HG03469 (cell line): Measurements from ENCODE around the gene KSR1.

Experiments
- ATAC-seq: cut with Tn5 transposase; IDR thresholded peaks from one replicate; pipeline ENCODE4 v1.9.1; 2021; ENCODE audit warnings: mild to moderate bottlenecking, moderate library complexity, moderate number of reproducible peaks; ENCODE audit not compliant: unreplicated experiment

The KSR1 gene

DNA sequence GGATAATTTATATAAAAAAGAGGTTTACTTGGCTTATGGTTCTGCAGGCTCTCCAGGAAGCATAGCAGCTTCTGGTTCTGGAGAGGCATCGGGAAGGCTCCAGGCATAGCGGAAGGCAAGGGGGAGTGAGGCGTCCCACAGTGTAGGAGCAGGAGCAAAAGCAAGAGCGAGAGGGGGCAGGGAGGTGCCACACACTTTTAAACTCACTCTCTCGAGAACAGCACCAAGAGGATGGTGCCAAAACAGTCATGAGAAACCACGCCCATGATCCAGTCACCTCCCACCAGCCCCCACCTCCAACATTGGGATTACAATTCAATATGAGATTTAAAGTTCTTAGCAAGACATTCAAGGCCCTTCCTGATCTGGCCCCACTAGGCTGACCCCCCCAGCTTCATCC lies 124.8 kb downstream of the KSR1 start:
- ATAC-seq, result no peak

GRCh38 chr17:27582696-27583095 lies 126.4 kb downstream of the KSR1 start:
- no peak for ATAC-seq

- no peak for ATAC-seq
Observed at GRCh38 chr17:27585153-27585681, 129.0 kb downstream of the KSR1 start.

DNA sequence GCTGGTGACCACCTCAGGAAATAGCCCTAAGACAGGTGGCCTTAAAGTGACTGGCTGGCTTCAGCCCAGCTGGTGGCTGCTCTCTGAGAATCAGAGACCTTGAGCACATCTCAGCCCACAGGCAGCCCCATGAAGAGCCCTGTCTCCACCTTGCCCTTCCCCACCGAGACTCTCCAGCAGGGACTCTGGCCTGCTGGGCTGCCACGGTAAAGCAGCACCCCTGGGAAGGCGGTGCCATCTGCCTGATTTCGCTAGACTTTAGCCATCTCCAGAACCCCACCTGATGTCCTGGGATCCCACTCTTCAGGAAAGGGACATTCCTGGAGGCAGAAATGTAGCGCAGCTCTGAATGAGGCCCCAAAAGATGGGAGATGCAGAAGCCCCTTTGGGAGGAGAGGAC lies 129.5 kb downstream of the KSR1 start:
- no peak for ATAC-seq

DNA sequence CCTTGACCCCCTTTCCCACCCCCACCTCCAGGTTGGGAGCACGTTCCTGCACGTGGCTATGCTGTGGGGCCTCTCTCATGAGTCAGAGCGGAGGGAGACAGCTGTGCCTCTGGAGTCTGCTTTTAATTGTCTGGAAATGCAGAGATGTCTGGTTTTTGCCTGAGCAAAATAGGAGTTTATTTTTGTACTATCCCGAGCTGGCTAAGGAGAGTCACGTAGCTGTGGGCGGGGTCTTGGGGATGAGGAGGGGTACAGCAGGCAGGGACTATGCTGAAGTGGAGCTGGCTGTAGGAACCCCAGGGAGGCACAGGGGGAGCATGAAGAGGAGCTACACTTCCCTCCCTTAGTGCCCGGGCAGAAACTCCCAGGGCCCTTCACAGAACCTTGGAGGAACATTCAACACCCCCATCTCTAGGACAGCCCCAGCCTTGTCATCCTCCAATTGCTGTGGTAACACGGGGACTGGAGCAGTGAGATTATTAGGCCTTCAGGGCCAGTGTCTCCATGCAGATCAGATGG lies 130.0 kb downstream of the KSR1 start:
- ATAC-seq, result no peak

DNA sequence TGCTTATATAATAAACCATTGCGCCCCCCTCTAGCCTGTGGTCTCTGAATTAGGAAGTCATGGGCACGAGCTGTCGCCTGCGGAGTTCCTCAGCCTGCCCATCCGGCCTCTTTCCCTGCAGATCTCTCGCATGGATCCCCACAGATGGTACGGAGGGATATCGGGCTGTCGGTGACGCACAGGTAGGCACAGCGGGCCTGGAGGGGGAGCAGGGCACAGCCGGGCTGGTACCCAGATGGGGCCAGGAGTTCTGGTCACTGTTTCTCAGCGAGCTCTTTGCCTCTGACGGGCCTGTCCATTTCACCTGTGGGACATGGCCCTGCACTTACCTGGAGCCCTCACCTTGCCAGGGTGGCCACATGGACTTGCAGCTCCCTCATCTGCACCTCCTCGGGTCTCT lies 132.1 kb downstream of the KSR1 start:
- ATAC-seq, result no peak

- ATAC-seq, result no peak
Observed at GRCh38 chr17:27590864-27591263, 134.6 kb downstream of the KSR1 start.

GRCh38 chr17:27591986-27592385 lies 135.7 kb downstream of the KSR1 start:
- no peak for ATAC-seq

GRCh38 chr17:27593232-27593856 lies 137.1 kb downstream of the KSR1 start:
- no peak for ATAC-seq

GRCh38 chr17:27593857-27594255 lies 137.6 kb downstream of the KSR1 start:
- ATAC-seq, result no peak

- ATAC-seq, result no peak
Observed at GRCh38 chr17:27595208-27595607, 139.0 kb downstream of the KSR1 start.

DNA sequence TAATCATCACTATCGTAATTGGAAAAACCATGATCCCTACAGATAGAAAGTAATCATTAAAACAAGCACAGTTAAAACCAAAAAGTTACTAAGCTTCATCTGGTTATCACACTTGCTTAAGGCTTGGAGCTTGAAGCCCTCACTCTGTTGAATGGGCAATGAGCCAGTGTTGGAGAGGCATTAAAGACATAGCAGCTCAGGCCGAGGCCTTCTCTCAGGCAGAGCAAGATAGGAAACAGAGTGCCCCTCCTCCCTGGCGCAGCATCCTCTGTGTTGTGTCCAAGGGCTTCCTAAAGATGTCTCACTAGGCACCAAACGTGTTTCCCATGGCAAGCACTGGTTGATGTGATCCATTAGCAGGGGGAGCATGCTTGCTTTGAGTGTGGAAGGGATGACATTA lies 139.8 kb downstream of the KSR1 start:
- no peak for ATAC-seq

DNA sequence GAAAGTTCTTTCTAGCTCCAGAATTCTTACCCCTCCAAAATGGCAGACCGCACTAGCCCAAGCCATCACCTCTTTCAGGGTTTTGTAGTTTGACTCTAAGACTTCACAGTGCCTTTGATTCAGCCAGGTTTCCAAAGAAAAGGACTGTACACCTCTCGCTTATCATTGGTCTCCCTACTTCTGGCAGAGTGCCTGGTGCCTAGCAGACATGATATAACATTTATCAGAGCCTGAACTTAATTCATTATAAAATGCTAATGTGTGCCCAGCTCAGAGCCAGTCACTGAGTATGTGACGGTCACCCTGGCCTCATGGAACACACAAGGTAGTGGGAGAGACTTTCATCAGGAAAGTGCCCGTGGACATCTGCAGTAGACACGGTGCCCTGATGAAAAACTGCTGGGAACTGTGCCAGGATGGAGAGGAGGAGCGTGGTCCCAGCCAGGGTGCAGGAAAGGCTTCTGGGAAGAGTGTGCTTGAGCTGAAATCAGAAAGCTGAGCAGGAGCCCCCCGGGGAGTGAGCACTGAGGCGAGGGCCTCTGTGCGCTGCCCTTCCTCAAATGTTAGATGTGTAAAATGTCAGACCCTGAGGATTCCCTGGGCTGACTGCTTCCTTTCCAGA lies 140.4 kb downstream of the KSR1 start:
- ATAC-seq, result no peak

DNA sequence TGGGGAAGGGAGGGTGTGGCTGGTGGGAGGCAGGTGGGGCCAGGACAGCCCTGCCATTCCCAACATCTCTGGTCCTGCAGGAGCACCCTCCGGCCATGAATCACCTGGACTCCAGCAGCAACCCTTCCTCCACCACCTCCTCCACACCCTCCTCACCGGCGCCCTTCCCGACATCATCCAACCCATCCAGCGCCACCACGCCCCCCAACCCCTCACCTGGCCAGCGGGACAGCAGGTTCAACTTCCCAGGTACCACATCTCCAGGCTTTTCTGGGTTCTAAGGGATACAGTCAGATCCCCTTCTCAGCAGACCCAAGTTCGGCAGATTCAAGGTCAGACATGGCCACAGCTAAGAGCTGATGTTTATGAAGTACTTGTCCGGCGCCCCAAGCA lies 140.9 kb downstream of the KSR1 start:
- no peak for ATAC-seq

- ATAC-seq, result no peak
Observed at GRCh38 chr17:27597783-27598320, 141.6 kb downstream of the KSR1 start.

GRCh38 chr17:27598337-27599050 lies 142.2 kb downstream of the KSR1 start:
- no peak for ATAC-seq

DNA sequence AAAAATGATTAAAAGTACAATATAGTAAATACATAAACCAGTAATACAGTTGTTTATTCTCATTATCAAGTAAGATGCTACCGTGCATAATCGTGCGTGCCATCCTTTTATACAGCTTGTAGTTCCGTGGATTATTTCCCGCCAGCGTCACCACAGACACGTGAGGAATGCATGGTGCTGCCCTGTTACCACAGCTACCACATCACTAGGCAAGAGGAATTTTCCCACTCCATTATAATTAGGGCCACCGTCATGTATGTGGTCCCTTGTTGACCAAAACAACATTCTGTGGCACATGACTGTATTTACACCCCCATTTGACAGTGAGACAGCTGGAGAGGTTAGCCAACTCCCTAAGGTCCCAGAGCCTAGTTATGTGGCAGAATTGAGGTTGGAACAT lies 144.2 kb downstream of the KSR1 start:
- ATAC-seq, result no peak

DNA sequence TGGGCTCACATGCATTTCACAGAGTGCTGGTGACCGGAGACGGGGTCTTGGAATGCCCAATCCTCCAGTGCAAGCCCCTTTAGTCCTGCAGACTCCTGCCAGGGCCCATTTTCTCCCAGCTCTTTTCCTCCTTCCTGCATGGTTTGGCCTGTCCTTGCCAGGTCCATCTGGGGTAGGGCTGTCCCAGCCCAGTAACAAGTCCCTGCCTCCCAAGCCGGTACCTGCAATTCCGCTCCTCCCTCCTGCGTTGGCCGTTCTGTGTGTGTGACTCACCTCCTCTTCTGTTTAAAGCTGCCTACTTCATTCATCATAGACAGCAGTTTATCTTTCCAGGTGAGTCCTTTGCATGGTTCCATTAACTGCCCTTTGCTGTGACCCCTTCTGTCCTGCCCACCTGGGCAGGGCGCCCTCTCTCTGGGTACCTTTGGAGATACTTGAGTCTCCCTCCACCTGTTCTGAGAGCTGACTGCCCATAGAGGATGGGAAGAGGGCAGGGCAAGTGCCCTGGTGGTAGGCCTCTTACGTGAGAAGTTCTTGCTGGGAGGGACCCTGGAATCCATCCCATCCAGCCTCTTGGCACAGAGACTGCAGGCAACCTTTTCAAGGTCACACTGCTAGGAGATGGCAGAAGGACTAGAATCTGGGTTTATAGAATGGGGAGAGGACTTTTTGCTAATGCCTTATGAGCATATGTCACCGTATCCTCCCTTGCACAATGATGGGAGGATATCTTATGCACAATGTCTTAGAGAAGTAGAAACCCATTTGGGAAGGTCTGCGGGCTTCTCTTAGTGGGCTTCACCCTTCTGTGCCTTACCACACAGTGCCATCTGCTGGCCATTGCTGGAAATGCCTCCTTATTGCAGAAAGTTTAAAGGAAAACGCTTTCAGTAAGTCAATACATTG lies 145.1 kb downstream of the KSR1 start:
- ATAC-seq, result no peak

GRCh38 chr17:27601975-27602302 lies 145.7 kb downstream of the KSR1 start:
- ATAC-seq, result no peak

DNA sequence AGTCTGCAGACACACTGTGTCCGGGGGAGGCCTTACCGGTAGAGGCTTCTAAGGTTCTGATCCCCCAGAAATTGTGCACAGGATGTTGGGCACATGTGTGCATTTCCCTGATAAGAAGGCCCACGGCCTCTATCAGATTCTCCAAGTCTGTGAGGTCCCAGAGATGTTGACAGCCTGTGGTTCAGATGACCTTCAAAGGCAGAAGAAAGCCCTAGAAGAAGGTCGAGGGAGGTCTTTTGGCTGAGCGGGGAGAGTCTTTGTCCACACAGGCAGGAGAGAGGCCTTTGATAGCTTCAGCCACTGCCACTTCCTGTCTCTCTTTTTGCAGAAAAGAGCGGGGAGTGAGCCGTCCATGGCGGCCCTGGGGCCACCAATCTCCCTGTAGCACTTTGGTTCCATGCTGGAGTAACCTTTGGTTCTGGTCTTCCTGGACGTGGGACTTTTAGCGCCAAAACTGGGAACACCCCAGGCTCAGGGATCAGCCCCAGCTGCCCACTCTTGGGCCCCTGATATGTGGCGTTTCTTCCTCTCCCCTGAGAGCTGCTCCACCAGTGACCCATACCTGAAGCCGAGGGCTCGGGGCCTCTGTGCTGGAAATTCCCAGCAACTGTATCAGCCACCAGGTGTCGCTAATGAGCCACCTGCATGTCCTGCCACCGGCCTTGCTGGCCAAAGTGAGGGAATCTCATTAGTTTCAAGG lies 146.6 kb downstream of the KSR1 start:
- no peak for ATAC-seq
